ENCODE measurements around the gene NUDT6.

DNA sequence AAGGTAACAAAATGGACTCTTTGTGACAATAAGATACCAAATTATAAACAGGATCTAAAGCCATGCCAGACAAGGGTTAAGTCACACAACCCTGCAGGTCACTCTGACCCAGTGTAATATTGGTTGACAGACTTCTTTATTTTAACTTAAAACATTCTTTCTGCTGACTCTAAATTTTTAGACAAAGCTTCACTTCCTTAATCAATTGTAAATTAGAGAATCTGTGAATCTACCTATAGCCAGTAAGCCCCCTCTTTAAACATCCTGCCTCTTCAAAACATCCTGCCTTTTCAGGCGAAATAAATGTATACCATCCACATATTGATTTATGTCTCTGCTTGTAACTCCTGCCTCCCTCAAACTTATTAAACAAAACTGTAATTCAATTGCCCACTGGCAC is 14.2 kb downstream of the NUDT6 start:
- TF ChIP-seq EZH2phosphoT487 (IDR thresholded peaks at IDR 0.05; ENCODE audit: low read depth, severe bottlenecking, unreplicated experiment) (no peak), EZH2 (IDR thresholded peaks at IDR 0.05; ENCODE audit: borderline replicate concordance) (no peak)
- TF ChIP-seq, protein P1, sequence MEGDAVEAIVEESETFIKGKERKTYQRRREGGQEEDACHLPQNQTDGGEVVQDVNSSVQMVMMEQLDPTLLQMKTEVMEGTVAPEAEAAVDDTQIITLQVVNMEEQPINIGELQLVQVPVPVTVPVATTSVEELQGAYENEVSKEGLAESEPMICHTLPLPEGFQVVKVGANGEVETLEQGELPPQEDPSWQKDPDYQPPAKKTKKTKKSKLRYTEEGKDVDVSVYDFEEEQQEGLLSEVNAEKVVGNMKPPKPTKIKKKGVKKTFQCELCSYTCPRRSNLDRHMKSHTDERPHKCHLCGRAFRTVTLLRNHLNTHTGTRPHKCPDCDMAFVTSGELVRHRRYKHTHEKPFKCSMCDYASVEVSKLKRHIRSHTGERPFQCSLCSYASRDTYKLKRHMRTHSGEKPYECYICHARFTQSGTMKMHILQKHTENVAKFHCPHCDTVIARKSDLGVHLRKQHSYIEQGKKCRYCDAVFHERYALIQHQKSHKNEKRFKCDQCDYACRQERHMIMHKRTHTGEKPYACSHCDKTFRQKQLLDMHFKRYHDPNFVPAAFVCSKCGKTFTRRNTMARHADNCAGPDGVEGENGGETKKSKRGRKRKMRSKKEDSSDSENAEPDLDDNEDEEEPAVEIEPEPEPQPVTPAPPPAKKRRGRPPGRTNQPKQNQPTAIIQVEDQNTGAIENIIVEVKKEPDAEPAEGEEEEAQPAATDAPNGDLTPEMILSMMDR (IDR thresholded peaks at IDR 0.05; ENCODE audit: poor library complexity) = no peak
